DND-41 (cell line): ENCODE results near the gene MTHFD1.

Experiments used
- EZH2 ChIP-seq: IDR thresholded peaks from 3 replicates; pipeline ENCODE4 v1.6.1; 2012; ENCODE audit warnings: borderline replicate concordance, low read depth, mild to moderate bottlenecking, moderate library complexity, low read length, inconsistent platforms; ENCODE audit not compliant: severe bottlenecking
- TF ChIP-seq, protein P1 (sequence below): IDR thresholded peaks from 2 replicates; pipeline ENCODE4 v1.5.1; 2012; ENCODE audit warnings: borderline replicate concordance, low read length, moderate library complexity, mild to moderate bottlenecking; ENCODE audit not compliant: poor library complexity, severe bottlenecking; ENCODE audit errors: extremely low read depth

DNA sequence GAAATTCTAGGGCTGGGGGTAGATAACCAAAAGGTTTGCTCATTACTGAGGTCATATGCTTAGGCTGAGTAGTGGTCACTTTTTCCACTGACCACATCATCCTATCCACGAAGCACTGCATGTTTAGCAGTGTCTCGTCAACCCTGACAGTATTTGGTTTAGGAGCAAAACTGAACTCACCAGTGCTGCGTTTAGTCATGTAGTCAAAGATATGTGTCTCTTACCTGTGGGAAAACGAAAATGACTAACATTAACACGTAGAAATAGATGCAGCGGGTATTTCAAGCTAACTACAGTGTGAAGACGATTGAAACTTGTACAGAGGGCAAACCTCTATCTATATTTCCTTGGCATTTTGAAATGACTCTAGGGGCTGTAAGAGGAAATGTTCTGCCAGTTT lies 34.6 kb downstream of the MTHFD1 start:
- TF ChIP-seq, protein P1, sequence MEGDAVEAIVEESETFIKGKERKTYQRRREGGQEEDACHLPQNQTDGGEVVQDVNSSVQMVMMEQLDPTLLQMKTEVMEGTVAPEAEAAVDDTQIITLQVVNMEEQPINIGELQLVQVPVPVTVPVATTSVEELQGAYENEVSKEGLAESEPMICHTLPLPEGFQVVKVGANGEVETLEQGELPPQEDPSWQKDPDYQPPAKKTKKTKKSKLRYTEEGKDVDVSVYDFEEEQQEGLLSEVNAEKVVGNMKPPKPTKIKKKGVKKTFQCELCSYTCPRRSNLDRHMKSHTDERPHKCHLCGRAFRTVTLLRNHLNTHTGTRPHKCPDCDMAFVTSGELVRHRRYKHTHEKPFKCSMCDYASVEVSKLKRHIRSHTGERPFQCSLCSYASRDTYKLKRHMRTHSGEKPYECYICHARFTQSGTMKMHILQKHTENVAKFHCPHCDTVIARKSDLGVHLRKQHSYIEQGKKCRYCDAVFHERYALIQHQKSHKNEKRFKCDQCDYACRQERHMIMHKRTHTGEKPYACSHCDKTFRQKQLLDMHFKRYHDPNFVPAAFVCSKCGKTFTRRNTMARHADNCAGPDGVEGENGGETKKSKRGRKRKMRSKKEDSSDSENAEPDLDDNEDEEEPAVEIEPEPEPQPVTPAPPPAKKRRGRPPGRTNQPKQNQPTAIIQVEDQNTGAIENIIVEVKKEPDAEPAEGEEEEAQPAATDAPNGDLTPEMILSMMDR: no peak
- TF ChIP-seq EZH2: no peak
